NCI-H146 treated with DMSO at 0.1 percent for 48 hours (cell line): Measurements from ENCODE around the gene TBX5.

Experiments used
- DNase-seq: peaks from one replicate; lab custom pipeline; 2025; ENCODE audit not compliant: unreplicated experiment; lab: John Stamatoyannopoulos, UW

The TBX5 gene

DNA sequence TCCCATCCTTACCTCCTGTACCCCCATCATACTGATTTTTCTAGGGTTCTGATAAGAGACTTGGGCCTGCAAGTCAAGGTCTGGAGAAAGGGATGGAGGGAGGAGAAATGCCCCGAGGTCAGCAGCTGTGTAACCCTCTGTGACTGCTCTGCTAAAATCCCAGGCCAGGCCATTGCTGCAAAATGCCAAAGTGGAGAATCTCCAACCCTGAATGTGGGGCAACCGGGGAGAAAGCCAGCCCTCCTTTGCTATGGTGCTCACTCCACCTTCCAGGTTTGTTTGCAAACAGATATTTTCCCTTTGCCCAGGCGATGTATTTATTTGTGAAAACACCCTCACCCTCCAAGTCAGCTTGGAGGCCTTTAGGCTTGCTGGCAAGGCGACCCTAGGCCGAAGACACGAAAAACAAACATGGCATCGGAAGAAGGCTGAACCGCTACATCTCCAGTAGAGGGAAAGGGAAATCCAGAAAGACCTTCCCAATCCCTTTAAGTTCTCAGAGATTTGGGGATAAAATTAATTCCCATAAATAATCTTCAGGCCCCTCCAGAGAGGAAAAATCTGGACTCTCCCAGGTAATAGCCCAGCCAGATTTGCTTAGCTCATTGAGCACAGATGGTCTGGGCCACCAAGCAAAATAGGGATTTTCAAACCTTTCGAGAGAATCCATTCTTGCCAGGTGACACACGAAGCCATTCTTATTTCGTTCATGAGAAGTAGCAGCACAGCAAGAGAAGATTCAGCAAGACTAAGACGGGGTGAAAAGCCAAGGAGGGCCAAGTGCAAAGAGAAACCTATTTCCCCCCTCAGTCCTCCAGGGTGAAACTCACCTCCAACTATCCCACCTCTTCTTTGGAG lies 1.3 kb upstream of the TBX5 start:
- DNase-seq = no peak

- no peak for DNase-seq
Measured at GRCh38 chr12:114406316-114406983, 506 bp upstream of the TBX5 start.

- no peak for DNase-seq
Measured at GRCh38 chr12:114404926-114405518, 922 bp downstream of the TBX5 start.

DNA sequence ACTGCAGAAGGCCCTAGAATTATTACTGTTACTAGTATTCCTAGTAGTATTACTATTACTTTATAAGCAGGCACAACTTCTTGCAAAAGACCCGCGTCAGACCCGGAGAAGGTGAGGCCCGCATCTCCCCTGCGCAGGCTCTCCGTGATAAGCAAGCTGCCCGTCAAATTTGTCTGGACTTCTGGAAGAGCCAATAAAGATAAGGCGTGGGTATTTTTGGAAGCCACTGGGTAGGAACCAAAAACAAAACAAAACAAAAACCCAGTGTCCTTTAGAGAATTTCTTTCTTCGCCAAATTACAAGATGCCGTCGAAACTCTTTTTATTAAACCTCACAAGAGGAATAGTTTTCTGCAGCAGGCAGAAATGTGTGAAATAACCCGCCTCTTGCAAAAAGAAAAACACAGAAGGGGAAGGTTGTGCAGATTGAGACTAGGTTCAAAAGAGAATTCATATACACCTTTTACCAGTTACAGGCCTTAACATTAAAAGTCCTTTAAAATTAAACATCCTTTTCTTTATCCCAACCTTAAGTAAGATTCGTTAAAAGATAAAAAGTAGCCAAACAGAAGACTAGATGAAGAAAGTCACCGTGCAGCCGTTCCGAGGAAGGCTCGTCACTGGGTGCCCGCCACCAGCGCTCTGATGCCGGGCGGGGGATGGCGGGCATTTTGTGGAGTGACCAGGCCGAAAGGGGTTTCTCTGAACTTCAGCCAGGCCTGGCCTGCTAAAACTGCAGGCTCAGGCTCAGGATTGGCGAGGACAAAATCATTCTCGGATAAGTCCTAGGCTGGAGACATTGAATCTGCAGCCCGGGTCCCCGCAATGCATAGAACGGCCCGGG lies 1.6 kb downstream of the TBX5 start:
- no peak for DNase-seq

- DNase-seq = no peak
Measured at GRCh38 chr12:114403690-114404066, 2.3 kb downstream of the TBX5 start.

DNA sequence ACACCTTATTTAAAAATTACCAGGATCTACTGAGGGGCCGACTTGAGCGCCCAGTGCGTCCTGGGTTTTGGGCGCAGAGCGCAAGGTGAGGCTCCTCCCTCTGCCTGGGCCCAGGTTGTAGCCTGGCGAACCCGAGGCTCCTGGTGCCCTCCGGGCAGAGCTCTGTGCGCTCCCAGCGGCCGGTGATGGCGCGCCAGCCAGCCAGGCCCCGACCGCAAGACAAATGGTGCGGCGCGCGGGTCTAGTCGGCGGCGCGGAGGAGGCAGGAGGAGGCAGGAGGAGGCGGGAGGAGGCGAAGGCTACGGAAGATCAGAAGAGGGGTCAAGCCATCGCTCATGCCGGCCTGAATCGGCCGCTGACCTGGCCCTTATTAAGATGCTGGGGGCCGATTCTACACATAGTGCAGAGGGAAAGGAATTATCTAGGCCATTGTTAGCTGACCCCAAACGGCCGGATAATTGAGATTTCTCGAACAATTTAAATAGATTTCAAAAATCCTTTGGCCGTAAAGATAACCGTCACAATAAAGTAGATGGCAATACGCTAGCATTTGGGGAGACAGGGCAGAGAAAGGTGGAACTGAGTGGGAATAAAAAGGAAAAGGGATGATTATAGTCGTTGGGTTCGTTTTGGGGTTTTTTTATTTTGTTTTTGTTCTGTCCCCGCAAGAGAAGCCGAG lies 2.8 kb downstream of the TBX5 start:
- DNase-seq = no peak

DNA sequence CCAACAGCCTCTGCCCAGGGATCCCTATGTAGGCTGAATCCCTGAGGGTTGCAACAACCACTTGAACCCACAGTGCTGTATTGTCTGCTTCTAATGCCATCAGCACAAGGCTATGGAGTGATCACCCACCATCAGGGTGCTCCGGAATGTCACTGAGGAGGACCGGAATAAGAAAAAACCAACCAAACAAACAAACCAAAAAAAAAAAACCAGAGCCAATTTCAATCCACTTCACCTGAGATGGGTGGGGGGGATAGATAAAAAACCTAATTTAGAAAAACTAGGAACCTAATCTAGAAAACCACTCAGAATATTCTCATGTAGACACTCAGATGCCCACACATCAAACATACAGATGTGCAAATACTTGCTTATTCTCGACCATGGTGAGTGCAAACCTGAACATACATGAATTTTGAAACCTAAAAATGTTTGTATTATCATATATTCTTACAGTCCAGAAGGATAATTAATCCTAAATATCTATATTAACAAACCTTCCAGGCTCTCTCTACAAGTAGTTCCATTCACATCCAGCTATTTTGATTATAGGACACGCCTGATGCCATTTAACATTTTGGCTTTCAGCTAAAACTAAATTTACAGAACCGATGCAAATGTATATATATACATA lies 3.7 kb downstream of the TBX5 start:
- DNase-seq = no peak

GRCh38 chr12:114401328-114402083 lies 4.4 kb downstream of the TBX5 start:
- DNase-seq = no peak

DNA sequence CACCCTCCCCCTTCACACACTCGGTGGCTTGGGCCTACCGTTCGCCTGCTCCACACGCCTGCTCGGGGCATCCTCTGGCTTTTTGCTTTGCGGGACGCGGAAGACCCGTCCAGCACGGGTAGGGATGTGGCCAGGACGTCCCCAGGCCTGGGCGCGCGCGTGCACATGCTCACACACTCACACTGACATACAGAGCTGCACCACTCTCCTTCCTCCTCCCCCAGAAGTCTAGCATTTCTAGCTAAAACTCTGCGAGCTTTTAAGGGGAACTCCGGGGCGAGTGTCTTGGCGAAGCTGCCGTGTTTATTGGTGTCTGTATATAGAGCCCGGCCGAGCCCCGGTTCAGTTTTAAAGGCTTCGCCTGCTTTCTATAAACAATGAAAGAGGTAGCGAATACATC lies 5.0 kb downstream of the TBX5 start:
- no peak for DNase-seq

DNA sequence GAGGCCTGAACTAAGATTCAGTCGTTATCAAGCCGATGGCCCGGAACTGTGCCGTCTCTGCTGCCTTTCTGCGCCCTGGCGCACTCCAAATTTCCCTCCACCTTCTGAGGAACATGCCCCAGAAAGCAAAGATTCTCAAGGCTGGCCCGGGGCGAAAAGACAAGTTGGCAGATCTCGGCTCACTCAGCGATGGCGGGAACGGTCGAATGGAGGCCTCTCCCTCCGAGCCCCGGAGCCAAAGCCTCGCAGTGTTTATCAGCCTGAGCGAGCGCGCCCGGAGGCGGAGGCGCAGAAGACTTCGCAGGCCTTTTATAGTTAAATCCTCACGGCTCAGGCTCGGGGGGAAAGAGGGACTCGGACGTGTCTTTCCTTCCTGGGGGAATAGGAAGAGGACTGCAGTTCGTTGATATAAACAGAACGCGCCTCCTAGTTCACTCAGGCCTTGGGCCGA lies 5.6 kb downstream of the TBX5 start:
- no peak for DNase-seq

DNA sequence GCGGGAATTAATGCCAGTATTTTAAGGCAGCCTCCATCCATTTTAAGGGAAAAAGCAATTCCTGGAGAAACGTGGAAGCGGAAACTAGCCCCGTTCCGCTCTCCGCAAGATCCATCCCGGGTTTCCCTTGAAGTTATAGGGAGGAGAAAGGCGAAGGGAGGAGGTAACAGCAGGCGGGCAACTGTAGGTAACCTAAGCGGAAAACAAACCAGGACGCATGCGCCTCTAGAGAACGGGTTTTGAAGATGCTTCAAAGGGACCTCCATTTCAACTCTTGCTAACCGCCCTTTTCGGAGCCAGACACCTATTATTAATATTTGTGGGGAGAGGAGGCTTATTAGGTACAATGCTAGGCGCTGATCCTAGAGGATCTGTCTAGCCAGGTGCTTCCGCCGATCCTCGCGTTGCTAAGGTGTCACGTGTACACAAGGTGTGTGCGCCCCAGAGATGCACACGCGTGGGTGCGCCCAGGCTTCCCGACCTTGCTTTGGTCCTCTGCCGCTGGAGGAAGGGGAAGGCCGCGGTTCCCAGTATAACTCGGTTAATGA lies 6.2 kb downstream of the TBX5 start:
- no peak for DNase-seq

DNA sequence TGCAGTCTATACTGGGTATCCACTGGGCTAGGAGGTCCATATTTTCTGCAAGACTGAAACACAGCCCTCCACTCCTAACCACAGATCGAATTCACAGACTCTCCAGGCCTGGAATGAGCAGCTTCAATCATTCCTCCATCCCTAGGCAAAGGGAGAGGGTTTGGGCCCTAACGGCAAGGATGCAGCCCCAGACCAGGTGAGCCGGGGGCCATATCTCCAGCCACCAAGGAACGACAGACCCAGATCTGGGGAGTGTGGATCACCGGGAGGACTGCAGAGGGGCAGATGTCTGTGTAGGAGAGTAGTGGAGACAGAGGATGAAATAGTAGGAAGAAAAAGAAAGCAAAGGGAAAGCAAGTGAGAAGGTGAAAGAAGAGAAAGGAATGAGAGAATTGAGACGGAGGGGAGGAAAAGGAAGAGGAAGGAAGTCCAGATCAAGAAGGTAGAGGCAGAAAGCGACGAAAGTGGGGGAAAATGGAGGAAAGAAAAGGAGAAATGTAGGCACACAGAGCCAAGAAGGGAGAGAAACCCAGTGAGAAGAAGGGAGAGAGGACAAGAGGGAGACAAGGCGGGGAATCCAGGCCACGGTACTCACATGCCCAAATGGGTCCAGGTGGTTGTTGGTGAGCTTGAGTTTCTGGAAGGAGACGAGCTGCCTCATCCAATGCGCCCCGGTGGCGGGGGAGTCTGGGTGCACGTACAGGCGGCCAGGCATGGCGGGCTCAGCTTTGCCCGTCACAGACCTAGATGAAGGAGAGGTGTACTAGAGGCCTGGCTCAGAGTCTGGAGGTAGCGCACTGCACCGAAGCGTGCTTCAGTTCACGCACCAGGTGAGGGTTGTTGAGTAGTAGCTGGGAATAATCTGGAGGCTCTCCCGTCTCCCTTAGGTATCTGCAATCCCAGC lies 7.7 kb downstream of the TBX5 start:
- DNase-seq = no peak

DNA sequence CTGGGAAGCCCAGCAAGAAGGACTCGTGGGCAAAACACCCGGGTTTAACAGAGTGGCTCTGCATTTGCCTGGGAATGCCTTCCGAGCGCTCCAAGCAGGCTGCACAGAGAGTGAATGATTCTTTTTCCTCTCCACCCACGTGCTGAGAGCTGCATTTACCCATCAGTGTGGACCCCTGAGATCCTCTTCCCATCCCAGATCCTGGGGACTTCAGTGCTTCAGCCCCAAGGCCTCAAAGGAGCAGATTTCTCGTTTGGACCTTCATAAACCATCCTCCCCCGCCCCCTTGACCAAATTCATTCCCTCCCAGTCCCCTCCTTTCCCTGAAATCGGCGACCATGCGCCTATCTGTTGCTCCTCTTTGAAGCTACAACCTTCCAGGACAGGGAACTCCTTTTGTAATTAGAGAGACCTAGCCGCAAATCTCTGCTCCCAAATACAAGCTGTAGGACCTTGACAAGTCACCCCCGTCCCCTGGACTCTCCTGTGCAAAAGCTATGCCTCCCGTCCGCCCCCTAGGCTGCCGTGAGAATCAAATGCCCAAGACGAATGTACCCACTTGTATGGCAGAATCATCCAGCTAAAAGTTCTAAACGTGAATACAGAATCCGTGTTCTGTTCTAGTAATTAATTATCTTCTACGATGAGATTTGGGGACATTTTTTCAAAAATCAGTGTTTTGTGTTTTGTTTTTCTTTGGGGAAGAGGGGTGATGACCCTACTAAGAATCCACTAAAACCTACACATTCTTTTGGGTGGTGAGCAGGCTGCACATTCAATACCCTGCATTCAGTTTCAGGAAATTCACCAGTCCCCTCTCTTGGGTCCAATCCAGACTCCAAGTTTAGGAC lies 8.8 kb downstream of the TBX5 start:
- no peak for DNase-seq

GRCh38 chr12:114396153-114396868 lies 9.6 kb downstream of the TBX5 start:
- no peak for DNase-seq

- no peak for DNase-seq
Measured at GRCh38 chr12:114395755-114396152, 10.2 kb downstream of the TBX5 start.

- no peak for DNase-seq
Measured at GRCh38 chr12:114395233-114395632, 10.7 kb downstream of the TBX5 start.

- no peak for DNase-seq
Measured at GRCh38 chr12:114393569-114393968, 12.4 kb downstream of the TBX5 start.
